NB4 (cell line): ENCODE results near the gene SIGLEC12.
A peak's percentile ranks its signal among the peaks of the same experiment; 100 is the strongest.

Experiments used
- CTCF ChIP-seq: IDR thresholded peaks from one replicate; pipeline ENCODE4 v1.5.1; 2012; ENCODE audit warnings: low read depth, low read length
- MAX ChIP-seq: IDR thresholded peaks from 2 replicates; pipeline ENCODE4 v1.6.1; 2011; ENCODE audit warnings: low read depth, low read length
- MYC ChIP-seq: IDR thresholded peaks from 2 replicates; pipeline ENCODE4 v1.6.1; 2011; ENCODE audit warnings: low read depth, low read length
- POLR2A ChIP-seq: IDR thresholded peaks from 2 replicates; pipeline ENCODE4 v1.6.1; 2011; ENCODE audit warnings: mild to moderate bottlenecking; ENCODE audit not compliant: insufficient read length; ENCODE audit errors: extremely low read depth

- no peak for TF ChIP-seq CTCF
- no peak for TF ChIP-seq POLR2A
- peak; percentile 60; the same call in 1 of the 2 replicates for TF ChIP-seq MAX
- TF ChIP-seq MYC, result peak; percentile 62; the same call in 1 of the 2 replicates
Observed at GRCh38 chr19:51441410-51442390, 59.9 kb downstream of the SIGLEC12 start.
